Activated T-cell treated with anti-CD3 and anti-CD28 coated beads for 4 hours (primary cell): ENCODE results near the gene ARPC2.

Experiments used
- DNase-seq: peaks from one replicate; pipeline ENCODE4 v3.0.0-alpha.2; 2020

ARPC2 gene

DNA sequence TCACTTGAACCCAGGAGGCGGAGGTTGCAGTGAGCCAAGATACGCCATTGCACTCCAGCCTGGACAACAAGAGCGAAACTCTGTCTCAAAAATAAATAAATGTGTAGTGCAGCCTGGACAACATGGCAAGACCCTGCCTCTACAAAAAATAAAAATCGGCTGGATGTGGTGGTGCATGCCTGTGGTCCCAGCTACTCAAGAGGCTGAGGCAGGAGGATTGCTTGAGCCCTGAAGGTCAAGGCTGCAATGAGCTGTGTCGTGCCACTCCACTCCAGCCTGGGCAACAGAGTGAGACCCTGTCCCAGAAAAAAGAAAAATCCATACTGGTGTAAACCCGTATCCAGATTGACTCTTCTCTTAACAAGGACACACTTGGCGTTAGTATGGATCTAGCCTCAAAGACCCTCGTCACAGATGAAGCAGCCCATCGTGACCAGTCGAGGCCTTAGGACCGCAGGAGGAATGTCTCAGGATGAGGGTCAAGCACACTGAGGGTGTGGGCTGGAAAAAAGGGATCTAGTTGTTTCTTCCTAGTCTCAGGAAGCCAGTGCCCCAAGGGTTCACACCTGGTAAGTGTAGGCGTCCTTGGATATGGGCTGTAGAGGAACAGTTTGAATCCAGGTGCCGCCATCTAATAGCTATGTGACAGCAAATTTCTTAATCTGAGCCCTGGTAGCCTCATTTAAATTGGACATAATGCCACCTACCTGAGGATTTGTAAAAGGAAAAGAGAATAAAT, 39.8 kb downstream of the ARPC2 start:
- DNase-seq = no peak

DNA sequence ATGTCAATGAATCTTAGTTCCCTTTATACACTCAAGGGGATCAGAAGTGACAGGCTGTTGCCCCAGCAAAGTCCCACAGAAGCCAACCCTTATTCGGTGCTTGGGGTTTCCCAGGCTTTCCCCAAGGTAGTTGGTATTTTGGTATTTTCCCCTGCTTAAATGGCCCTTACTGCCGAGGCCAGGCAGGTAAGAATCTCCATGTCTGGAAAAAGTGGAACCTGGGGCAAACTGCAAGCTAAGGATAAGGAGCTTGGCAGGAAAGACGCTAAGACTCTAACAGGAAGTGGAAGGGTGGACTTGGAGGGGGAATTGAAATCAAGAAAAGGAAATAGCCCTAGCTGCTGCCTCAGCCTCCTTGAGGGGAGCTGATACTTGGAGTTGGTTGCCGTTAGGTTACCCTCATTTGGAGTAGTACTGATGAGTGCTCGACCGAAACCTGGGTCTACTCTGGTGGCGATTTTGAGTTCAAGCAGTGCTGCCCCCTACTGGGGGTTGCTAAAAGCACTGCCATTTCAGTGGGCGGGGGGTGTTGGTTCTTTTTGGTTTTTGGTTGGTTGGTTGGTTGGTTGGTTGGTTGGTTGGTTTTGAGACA, 40.5 kb downstream of the ARPC2 start:
- peak; percentile 66 for DNase-seq

DNA sequence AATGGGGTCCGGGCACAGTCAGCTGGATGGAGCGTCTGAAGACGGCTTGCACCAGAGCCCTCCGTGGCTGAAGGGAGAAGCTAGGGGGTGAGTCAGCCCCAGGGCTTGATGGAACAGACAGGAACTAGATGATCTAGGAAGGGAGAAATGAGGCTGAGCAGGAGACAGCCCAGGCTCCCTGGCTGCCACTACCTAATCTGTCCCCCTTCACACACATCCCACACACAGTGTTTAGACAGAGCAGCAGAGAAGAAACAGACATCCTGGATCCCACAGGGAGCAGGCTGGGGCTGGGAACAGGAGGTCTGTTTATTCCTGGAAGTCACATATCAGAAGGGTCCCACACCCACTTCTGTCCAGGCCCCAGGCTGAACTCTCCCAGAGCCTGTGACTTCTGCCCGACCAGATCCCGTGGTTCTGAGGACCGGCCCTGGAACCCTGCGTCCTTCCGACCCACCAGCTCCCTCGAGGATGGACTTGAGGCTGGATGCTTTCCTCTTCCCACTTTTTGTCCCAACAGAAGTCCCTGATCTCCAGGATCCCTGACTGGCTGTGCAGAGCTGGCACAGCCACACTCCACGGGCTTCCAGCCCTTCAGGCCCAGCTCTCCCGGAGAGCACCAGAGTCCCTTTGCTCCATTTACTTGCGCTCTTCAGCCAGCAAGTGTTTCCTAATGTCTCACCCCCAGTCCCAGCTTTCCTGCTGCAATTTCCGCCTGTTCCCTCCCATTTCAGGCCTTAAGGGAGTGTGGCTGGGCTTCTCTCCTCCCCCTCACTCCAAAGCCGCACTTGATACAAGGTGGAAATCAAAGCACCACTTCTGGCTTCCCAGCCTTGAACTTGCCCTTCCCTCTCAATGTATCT, 42.3 kb downstream of the ARPC2 start:
- DNase-seq = no peak

DNA sequence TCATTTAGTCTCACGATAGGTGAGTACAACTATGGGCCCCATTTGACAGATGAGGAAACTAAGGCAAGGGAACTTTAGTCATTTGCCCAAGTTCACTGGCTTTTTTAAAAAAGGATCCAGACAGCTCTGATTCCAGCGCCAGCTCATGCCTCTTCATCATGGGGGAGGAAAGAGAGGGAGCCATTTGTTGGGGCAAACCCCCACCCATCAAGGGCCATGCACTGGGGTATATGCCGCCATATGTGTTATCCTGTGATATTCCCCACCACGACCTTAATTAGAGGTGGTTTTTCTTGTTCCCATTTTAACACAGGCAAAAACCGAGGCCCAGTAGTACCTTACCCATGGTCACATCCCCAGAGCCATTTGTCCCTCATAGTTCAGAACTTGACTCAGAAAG, 43.2 kb downstream of the ARPC2 start:
- no peak for DNase-seq

DNA sequence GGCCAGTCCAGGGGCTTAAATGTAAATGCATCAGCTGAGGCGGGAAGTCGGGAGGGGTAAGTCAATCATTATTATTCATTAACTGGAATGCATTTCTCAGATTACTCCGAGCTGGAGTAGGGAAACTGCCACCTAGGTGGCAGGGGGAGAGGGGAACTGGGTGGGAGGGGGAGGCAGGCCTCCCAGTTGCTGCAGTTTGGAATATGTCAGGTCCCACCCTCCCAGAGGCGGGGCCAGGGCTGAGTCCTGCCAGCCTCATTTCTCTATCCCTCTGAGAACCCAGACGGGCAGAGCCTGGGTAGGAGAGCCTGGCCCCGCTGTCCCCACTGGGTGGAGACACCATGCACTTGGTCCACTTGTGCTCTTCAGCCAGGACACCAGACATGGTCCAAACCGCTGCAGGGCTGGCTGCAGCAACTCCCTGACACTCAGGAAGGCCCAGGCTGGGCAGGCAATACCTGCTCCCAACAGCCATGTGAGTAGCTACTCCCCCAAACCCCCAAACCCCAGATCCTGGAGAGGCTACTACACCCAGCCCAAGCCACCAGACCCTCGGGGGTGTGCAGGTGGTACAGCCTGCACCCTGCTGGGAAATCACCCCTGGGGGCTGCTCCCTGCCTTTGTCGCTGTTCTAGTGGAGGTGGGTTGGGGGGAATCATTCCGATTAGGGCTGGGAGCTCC, 43.9 kb downstream of the ARPC2 start, which contains the start of gene GPBAR1:
Gene GPBAR1 (plus strand): TSS at position 274 of the 681 bp plus-strand sequence. CDS start 1,710 bp downstream, outside the sequence.
- DNase-seq = no peak

DNA sequence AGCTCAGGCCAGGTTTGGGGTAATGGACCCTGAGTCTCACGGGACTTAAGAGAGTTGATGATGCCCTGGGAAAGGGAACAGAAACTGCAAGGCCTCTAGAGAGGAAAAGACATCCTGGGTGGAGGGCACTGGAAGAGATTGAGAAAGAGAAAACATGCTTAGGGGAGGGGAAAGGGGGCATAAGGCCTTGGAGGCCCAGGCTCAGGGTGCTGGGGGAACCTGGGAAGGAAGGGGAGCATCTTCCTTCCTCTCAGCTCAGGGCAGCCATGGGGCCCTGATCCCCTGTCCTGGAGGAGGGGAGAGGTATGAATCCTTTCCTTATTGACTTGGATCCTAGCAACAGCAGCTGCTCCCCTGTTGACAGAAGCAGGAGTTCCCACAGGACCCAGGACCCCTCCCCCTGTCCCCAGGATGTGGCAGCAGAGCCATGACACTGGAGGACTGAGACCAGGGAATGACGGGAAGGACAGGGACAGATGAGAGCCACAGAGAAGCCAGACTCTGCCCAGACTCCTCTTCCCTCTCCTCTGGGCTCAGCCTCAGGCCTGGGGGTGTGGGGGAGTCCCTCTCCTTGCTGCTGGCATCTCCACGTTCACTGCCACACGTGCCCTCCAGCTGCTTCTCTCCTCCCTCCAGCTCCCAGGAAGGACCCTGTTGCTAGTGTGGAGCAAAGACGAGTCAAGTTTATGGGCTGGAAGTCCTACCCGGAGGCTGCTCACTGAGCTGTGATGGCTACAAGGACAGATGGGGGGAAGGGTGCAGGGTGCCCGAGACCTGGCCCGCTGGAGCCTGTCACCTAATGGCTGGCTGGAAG, 44.6 kb downstream of the ARPC2 start:
- DNase-seq = no peak

DNA sequence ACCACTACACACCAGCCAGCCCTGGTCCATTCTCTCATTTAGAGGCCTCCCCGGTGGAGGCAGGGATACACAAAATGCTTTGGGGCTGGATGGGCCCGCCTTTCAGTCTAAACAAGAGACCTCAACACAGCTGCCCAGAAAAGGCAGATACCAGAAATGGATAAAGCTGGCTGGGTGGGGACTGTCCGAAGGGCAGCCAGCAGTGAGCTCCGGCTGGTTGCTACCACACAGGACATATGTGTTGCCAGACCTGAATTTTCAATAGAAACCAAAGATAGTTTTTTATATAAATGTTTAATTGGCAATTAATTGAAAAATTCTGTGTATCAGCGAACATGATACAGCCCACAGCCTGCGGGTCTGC, 45.2 kb downstream of the ARPC2 start:
- no peak for DNase-seq

DNA sequence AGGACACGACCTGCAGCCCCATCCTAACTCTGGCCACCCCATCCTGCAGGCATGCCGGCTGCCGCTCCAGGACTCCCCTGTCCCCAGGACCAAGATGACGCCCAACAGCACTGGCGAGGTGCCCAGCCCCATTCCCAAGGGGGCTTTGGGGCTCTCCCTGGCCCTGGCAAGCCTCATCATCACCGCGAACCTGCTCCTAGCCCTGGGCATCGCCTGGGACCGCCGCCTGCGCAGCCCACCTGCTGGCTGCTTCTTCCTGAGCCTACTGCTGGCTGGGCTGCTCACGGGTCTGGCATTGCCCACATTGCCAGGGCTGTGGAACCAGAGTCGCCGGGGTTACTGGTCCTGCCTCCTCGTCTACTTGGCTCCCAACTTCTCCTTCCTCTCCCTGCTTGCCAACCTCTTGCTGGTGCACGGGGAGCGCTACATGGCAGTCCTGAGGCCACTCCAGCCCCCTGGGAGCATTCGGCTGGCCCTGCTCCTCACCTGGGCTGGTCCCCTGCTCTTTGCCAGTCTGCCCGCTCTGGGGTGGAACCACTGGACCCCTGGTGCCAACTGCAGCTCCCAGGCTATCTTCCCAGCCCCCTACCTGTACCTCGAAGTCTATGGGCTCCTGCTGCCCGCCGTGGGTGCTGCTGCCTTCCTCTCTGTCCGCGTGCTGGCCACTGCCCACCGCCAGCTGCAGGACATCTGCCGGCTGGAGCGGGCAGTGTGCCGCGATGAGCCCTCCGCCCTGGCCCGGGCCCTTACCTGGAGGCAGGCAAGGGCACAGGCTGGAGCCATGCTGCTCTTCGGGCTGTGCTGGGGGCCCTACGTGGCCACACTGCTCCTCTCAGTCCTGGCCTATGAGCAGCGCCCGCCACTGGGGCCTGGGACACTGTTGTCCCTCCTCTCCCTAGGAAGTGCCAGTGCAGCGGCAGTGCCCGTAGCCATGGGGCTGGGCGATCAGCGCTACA, 45.9 kb downstream of the ARPC2 start:
- no peak for DNase-seq

DNA sequence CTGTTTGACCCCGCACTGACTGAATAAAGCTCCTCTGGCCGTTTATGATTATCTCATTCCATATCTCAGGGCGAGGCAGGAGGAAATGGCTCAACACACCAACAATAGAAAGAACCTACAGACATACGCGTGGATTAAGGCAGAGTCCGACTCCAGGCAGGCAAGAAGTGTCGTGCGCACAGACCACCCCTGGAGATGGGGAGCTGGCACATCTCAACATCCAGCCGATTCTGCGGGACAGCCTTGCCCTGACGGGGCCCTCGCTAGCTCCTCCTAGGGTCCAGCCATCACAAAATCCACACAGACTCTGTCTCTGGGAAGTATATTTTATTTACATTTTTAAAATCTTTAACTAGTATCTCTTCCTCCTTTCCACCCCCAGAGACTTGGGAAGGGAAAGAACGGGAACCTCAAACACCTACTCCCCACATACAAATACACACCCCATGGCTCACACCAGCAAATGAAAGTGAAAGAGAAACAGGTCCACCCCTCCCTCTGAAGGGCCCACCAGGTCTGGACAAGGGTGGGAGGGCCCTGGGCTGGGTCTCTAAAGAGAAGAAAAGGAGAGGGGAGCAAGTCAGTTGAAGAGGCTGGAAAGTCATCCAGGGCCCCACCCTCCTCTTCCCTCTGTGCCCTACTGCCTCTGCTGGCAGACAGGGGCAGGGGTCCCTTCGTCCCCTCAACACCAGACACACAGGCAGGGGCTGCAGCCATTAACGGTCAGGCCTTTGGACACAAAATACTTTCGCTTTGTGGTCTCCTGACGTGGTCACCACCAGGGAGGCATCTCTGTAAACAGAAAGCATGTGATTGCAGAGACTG, 47.0 kb downstream of the ARPC2 start:
- DNase-seq = no peak

DNA sequence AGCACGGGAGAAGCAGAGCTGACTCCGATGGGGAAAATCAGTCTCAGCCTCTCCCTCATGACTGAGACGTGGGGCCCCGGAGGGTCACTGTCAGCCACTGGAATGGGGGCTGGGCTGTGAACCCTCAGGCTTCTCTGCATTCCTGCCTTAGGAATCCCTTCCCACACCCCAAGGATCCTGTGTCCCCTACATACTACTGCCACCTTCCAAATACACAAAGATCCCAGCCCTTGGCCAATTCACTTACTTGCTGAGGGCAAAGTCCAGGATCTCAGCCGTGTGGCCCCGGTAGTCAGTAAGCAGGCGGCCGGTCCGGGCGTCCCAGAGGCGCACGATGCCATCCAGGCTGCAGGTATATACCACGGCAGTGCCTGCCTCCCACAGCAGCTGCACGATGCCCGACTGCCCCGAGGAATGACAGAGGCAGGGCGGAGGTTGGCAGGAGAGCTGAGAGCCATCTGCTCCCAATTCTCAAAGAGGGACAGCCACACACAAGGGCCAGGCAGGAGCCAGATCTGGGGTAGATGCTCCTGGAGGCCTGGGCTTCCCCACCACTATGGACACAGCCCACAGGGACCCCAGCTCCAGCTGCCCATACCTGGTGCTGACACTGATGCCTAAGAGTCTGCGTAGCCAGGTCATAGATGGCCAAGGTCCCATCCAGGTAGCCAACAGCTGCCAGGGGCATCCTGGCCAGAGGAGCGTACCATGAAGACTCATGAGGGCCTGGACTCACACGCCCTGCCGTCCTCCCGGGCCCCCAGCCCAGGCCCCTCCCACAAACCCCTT, 48.0 kb downstream of the ARPC2 start:
- no peak for DNase-seq

DNA sequence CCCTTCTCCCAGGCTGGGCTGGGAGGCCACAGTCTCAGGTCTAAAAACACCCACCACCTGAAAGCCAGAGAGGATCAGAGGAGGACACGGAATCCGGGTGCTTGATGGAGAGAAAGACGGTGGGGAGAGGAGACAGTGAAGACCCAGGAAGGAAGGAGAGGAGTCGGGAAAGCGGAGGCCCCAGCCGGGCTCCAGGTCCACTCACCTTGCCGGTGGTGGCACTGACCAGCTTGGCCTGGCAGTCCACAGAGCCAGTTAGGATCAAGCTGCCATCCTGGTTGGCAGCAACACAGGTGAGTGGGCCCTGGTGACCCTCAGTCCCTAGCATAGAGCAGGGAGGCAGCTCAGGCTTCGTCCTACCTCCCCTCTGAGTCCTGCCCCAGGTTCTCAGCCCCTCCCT, 48.6 kb downstream of the ARPC2 start:
- DNase-seq = no peak

DNA sequence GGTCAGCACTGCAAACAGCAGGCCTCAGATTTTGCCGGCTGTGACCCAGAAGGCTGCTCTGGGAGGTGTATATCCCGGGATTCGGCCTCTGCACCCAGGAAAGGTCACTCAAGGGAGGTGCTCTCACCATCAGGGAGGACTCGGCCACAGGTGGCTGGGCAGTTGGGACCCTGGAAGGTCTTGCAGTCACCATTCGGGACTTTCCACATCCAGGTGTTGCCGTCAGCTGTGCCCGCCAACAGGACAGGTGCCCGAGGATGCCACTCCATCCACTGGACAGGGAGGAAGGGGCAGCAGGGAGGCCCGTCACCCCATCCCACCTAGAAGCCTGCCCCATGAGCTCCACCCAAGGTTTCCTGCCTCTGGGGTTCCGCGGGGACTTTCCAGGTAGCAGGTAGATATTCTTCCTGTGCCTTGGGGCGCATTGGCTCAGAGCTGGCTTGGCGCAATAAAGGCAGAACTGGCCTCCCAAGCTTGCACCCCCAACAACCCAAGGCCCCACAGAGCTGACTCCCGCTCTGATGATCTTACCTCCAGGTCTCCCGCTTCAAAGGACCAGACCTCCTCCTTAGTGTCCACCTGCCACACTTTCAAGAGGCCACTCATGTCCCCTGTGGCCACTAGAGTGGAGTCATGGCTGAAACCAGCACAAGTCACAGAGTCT, 49.5 kb downstream of the ARPC2 start:
- no peak for DNase-seq

DNA sequence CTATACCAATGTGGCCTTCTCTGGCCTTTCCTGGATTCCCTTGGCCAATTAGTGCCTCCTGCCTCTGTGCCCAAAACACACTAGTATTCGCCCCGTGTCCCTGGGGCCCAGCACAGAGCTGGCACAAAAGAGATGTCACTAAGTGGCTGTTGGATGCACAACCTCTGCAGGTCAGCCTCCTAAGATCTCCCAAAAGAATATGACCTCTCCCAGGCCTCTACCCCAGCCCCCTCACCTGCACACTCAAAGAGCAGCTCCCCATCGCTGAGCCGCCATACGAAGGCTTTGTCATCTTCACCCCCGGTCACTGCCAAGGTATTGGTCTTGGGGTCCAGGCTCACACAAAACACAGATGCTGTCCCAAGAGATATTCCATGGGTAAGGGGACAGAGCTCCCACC, 50.3 kb downstream of the ARPC2 start:
- DNase-seq = no peak

DNA sequence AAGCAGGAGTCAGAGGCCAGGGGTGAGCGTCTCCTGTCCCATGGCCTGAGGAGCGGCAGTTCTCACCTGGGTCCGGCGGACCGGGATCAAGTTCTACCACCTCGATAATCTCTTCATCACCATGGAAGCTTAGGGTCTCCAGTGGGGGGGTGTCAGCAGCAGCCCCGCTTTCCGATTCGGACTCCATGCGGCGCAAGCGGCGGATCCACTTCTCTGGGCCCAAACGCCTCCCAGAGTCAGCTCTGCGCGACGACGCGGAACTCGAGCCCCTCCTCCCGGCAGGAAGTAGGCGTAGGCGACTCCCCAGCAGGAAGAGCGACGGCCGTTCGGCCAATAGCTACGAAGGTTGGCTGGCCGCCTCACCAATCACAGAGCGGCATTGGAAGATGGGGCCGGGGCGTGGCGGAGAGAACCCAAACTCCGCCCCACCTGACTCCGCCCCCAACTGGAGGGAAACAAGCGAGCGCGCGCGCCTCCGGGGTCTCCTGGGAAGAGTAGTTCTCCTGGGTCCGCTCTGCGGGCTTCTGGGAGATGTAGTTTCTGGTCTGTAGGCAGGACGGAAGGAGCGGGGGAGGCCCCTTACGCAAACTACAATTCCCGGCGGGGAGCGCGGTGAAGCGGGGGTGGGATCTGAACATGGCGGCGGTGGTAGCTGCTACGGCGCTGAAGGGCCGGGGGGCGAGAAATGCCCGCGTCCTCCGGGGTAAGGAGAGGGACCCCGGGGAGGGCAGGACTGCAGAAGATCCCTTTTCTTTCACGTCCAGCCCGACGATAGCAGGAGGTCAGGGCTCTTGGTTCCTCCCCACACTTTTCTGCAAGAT, 53.1 kb downstream of the ARPC2 start, which contains the start of the genes AAMP and PNKD:
Gene AAMP (minus strand): TSS at position 238 of the 821 bp plus-strand sequence. CDS start 51 bp downstream, at position 187.
Gene PNKD (plus strand): TSS at position 620 of the 821 bp plus-strand sequence. CDS start 17 bp downstream, at position 637.
- DNase-seq = peak; percentile 100

DNA sequence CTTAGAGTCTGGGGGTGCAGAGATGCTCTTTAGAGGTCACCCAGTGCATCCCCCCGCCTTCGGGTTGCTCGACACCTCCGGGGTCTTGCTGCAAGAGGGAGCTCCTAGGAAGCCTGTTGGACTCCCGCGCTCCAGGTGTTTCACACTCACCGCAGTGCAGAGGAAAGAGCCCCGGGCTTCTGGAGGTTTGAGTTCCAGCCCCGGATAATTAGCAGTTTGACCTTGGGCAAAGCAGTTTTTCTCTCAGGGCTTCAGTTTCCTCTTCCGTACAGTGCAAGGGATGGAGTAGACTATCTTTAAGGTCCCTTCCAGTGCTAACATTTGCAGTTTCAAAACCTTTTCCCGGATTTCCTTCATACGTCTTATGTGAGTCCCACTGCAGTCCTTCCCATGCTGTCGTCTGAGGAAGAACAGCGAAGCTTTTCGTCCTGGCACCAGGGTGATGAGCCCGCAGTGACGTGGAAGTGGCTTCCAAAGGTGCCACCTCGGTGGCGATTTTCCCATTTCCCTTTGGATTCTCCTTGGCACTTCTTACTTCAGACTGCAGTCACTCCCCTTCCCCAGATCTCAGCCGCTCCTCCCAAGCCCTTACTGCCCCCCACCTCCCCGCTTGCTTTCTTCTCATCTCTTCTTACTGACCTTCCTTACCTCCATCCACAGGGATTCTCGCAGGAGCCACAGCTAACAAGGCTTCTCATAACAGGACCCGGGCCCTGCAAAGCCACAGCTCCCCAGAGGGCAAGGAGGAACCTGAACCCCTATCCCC, 53.9 kb downstream of the ARPC2 start:
- no peak for DNase-seq

DNA sequence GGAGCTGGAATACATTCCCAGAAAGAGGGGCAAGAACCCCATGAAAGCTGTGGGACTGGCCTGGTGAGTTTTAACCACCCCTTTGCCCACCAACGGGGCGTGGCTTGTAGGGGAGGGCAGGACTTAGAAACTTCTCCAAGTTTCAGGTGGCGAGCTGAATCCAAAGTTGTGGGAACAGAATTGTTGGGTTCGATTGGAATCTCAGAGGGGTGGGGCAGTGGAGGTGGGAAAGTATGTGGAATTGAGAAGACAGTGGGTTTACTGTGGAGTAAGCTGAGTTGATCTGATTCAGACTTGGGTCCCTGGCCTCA, 54.5 kb downstream of the ARPC2 start:
- no peak for DNase-seq
